Cardiac septum (tissue), 1 donor: Measurements from ENCODE around the gene SLC25A15. TPM values are rescaled to one million over a fixed set of nuclear protein-coding genes. Genes with fewer than 3 reads are reported as not detected.
"Not testable (repeated sequence)": the region's sequence is repeated elsewhere in the genome, so short reads cannot be mapped to it uniquely, and the experiment has no call there.

Experiments used
- DNase-seq: peaks from one replicate; pipeline ENCODE4 v3.0.0-alpha.2; 2020; ENCODE audit warnings: low spot score
- intact Hi-C: fragments of 100-400 bp; cut with DNase I; formaldehyde crosslinking; loops from one replicate; pipeline ENCODE4 v1.14.0; 2022
- total RNA-seq: library from RNA; stranded (reverse); fragmentation: NEBNext Ultra II Directional; extraction: Animal tissue kit (Norgen Biotek cat#: 25700); gene quantifications from one replicate; pipeline ENCODE4 v1.2.1, GENCODE V29; 2021
- donor health status: DM: no; HTN: no; CAD: no.

SLC25A15 gene
- total RNA-seq, 1 donor from 2014 or later: 4.4 TPM

DNA sequence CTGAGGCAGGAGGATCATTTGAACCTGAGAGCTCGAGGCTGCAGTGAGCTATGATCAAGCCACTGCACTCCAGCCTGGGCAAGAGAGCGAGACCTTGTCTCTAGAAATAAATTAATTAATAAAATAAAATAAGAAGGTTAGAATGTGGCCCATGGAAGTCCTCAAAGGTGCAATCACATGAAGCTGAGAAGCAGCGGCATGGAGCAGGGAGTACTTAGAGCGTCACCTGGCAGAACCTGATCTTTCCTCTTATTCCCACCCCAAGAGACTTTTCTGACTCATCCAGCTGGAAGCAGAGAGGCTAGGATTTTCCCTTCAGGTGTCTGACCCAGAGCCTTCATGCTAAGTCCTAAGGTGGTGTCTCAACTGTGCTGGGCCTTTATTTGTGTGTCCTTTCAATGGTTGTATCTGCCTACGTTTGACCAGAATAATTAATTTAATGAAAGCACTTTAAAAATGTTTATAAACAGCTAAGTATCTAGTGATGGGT lies 9.6 kb upstream of the SLC25A15 start:
- intact Hi-C loops: loop anchor here (10.0 kb wide), 1 partner anchor 145 kb away; no protein-coding TSS in a partner anchor
- no peak for DNase-seq

DNA sequence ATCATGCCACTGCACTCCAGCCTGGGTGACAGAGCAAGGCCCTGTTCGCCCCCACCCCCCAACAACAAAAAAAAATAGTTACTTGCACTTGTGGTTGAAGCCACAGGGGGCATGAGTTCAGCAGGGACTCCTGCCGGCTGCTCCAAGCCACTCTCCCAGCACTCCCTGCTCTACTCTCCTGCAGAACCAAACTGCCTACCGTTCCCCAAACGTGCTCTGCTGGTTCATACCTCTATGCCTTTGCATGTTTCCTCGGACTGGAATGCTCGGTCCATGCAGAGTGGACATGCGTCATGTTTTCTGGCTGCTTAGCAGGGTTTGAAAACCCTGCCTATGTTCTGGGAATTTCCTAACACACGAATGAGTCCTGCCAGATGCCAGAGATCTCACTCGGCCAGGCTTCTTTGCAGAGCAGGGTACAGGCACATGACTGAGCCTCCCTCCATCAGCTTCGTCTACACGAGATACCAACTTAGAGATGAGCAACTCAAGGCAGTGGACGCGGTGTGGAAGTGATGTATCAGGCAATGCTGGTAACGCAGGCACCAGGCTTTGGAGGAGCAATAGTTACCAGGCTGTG lies 8.5 kb upstream of the SLC25A15 start:
- intact Hi-C loops: loop anchor here (10.0 kb wide), 1 partner anchor 144 kb away; no protein-coding TSS in a partner anchor
- no peak for DNase-seq

DNA sequence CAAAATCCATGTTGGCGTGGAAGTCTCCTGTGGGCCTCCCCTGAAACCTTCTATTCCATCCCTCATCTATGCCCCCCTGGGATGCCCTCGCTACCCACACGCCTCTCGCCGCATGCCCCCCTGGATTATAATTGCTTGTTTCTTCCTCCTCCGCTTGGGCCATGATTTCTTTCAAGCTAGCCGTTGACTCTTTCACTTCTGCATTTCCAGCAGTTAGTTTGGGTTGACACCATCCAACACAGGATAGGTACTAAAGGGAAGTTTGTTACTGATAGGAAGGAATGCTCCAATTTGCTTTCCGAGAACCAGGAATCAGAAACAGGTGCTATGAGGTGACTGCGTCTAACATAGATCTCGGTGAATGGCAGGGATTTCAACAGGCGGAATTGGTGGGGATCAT lies 7.7 kb upstream of the SLC25A15 start:
- intact Hi-C loops: loop anchor here (10.0 kb wide), 1 partner anchor 143 kb away; no protein-coding TSS in a partner anchor

DNA sequence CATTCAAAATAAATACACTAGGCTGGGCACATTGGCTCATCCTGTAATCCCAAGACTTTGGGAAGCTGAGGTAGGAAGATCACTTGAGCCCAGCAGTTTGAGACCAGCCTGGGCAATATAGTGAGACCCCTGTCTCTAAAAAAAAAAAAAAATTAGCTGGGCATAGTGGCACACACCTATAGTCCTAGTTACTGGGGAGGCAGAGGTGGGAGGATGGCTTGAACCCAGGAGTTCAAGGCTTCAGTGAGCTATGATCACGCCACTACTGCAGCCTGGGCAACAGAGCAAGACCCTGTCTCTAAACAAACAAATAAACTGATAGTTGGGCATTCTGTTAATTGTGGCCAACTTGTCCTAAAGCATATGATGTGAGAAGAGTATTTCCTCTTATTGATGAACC lies 6.4 kb upstream of the SLC25A15 start:
- intact Hi-C loops: loop anchor here (10.0 kb wide), 1 partner anchor 142 kb away; no protein-coding TSS in a partner anchor
- DNase-seq: not testable (repeated sequence)

More for the DNA sequence above, 7.7 kb upstream of the SLC25A15 start:
- DNase-seq: no peak

DNA sequence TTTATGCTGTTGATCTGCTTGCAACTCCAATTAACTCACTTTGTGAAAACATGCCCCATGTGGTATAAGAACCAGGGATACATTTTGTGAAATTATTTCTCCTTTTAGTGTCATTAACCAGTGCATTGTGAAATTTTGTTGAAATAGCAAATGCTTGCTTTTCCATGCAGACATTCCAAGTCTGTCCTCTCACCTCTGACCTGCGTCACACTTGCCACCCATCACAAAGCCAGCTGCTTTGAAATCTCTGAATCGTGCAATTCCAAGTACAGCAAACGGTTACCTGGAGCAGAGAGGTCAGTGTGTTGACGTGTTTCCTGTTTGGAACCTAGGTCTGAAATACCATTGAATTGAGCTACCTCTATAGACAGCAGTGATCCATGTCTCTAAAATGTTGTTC lies 4.9 kb upstream of the SLC25A15 start:
- intact Hi-C loops: loop anchor here (10.0 kb wide), 1 partner anchor 140 kb away; no protein-coding TSS in a partner anchor
- DNase-seq: no peak

DNA sequence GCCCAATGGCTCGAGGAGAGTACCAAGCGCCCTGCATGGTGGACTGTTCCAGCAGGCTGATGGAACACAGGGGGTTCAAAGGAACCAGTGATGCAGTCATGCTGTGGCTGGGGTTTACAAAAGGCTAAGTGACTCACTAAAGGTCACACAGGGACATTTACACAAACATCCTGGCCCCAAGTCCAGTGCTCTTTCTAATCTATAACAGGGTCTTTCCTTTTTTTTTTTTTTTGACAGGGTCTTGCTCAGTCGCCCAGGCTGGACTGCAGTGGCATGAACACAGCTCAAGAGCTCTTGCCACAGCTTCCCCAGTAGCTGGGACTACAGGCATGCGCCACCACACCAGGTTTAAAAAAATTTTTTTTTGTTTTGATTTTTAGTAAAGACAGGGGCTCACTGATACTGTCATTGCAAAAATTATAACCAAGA lies 2.8 kb upstream of the SLC25A15 start:
- intact Hi-C loops: loop anchor here (10.0 kb wide), 1 partner anchor 138 kb away; no protein-coding TSS in a partner anchor
- DNase-seq: no peak

DNA sequence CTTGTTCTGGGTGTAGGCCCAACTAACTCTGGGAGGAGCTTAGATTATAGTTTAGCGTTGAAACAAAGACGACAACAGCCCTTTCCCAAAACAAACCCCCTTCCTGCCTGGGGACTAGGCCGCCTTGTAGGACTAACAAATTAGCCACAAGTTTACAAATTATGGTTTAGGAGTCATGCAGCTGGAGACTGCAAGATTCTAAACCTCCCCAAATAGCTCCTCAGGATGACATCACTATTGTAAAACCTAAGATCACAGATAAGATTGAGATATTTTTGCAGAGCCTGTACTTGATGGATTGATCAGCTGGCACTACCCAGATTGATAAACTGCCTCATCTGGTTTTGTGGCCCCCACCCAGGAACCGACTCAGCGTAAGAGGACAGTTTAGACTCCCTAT lies 2.3 kb upstream of the SLC25A15 start:
- intact Hi-C loops: loop anchor here (10.0 kb wide), 1 partner anchor 138 kb away; no protein-coding TSS in a partner anchor
- no peak for DNase-seq

DNA sequence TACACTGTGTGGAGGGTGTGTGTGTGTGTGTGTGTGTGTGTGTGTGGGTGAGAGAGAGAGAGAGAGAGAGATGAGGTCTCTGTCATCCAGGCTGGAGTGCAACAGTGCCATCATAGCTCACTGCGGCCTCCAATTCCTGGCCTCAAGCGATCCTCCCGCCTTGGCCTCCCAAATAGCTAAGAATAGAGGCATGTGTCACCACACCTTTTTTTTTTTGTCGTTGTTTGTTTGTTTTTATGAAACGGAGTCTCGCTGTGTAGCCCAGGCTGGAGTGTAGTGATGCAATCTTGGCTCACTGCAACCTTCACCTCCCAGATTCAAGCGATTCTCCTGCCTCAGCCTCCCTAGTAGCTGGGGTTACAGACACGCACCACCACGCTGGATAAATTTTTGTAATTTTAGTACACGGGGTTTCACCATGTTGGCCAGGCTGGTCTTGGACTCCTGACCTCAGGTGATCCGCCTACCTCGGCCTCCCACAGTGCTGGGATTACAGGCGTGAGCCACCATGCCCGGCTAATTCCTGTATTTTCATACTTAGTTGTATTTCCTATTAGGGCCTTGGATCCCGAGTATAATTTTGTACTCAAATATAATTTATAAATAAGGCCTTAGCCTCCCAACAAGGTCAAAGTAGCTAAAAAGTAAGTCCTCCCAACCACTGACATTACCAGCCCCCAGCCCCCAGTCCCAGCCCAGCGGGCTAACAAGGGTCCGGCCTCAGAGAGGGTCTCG lies 704 bp upstream of the SLC25A15 start:
- not testable (repeated sequence) for DNase-seq
- intact Hi-C loops: loop anchor here (2.0 to 10.0 kb wide), 2 partner anchors 136 to 274 kb away; no protein-coding TSS in a partner anchor

DNA sequence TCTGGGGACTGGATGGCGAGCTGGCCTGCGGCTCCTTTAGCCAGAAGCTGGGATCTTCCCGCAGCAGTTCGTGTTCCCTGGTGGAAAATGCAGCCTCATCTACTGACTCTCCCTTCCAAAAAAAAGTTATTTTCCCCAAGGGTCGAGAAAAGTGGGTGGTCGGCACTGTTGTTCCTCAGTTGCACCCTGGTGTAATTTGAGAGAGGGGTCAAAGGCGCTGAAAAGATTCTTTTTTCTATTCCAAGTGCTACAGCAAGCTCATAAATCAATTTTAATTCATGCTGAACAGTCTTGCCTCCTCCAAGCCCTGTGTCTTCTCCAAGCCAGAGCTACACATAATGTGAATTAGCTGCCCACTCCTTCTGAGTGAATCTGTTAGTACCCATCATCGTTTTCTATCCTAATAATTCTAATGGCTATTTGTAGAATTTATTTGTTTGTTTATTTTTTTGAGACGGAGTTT lies 774 bp downstream of the SLC25A15 start:
- intact Hi-C loops: no loop called here
- DNase-seq: no peak

DNA sequence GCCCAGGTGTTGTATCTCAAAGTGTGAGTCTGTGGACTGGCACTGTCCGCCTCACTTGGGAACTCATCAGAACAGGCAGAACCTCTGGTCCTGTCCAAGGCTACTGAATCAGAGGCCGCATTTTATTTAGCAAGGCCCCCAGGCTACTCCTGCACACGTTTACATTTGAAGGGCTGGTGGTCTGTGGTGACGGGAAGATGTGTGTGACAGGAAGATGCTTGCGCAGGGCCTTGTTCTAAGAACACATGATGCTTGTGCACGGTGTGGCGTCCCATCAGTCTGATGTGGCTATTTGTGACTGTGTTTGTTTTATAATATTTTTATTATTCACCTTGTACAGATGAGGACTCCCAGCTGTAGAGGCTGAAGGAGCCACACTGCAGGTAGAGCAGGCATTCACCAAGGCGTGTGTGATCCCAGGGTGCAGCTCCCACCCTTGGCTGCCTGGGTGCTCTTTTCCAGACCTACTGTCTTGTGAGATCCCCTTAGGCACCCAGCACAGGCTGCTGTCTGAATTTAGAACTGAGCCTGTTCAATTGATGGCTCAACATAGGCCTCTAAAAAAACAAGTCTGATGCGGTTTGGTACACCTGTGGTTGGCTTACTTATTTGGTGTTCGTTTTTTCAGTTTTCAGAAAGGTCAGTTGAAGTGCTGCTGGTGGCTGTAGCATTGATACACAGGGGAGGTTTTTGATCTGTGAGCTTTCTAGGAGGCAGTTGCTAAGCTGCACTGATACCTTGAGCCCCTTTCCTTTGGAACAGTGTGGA lies 3.1 kb downstream of the SLC25A15 start:
- intact Hi-C loops: no loop called here
- no peak for DNase-seq

DNA sequence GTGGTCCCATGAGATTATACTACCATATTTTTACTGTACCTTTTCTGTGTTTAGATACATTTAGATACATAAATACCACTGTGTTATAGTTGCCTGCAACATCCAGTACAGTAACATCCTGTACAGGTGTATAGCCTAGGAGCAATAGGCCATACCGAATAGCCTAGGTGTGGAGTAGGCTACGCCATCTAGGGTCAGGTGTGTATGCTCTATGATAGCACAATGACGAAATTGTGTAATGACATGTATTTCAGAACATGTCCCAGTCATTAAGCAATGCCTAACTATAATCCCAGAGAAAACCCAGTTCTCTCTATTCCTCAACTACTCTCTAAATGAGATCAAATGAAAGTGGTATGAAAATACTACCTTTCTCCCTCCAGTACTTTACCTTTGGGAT lies 3.9 kb downstream of the SLC25A15 start:
- intact Hi-C loops: no loop called here

DNA sequence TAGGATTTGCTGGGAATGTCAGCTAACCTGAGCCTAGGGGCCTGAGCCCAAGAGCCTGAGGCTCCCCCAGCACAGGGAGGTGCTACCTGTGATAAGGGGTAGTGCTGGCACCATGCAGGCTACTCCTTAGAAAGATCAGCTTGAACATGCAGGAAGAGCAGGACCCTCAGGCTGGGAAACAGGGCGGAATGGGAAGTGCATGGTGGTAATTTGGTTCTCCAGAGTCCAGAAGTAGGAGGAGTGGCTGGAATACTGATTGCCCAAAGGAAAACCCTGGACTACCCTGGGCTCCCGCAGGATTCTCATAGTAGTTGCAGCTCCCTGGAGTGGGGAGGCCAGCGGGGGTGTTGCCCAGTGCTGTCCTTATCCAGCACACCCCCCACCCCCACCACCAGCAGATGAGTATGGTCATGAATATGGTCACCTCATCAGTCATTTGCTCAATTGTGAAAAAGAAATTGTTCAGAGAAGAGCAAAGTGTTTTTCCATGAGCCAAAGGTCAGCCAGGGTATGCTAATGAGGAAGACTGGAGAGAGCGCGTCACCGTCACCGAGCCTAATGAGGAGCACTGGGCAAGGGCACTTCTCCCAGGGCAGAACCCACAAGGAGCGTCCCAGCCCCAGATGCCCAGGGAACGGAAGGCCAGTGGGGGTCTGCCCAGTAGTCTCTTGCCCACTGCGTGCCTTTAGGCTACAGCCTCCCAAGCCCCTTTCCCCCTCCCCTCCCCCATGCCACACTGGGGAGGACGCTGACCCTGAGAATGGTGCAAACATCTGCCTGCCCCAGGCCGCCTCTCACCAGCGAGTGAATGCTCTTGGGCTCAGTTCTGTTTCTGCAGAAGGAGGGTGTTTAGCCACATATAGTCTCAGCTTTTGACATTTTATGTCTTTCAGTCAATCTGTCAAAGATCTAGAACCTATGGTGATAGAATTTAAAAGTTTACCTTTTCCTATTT lies 5.3 kb downstream of the SLC25A15 start:
- no peak for DNase-seq
- intact Hi-C loops: no loop called here

More for the DNA sequence above, 3.9 kb downstream of the SLC25A15 start:
- no peak for DNase-seq

DNA sequence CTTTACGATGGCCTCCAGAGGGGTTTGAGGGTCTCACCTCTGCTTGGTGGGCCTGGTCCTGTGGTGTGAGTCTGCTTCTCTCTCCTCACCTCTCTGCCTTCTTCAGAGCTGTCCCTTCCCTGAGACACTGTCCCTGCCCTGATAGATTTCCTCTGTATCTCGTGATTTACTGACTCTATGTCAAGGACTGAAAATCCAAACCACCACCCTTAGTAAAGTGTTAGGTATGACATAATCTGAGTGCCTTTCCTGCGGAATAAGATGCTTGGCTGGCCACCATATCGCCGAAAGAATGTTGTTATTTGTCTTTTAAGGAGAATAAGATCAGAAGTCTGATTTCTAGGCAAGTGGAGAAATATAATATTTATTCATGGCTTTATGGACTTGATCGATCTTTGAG lies 7.2 kb downstream of the SLC25A15 start:
- intact Hi-C loops: no loop called here
- no peak for DNase-seq

DNA sequence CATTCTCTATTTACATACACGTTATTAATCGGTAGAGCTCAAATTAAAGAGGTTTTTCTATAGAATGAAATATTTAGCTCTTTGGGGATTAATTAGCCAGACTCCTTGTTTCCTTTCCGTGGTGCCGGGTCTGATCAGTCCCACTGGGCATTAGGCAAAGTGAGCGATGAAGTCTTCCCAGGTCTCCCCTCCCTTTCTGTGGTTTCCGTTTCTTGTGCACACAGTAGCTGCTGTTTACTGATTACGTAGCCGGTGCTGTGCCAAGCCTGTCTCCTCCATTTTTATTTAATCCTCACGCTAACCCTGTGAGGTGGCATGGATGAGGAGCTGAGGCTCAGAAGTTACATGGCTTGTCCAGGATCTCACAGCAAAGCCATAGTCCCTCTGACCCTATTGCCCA lies 9.0 kb downstream of the SLC25A15 start:
- intact Hi-C loops: no loop called here
- DNase-seq: no peak

DNA sequence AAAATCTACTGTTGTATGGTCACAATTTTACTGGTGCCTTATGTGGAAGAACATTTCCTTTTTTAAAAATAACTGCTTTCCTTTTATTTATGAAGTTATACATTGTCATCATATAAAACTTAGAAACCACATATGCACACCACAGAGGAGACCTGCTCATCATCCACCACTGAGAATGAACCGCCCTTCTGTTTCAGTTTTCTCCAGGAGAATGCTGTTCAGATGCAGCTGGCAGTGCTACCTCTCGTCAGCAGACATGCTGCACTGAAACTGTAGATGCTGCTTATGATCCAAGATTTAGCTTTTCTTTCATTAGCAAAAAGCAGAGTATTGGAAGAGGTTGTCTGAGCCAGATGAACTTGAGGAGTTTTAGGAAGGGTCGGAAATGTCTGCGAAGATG lies 10.1 kb downstream of the SLC25A15 start:
- intact Hi-C loops: no loop called here
- no peak for DNase-seq

DNA sequence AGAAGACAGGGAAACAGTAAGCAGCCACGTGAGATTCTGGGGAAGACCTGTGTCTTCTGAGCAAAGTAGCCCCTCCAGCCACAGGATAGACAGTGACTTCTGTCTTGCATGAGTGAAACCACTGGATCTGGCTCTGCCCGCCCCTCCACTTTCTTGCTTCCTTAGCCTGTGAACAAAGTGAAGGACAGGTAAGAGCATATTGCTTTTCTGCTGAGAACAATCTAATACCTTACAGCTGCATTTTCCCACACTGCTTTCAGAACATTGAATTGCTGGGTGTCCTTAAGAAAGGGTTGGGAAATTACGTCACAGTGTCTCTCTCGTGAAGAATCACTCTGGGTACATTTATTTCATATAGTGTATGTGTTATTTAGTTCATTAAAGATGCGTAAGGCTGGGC lies 11.1 kb downstream of the SLC25A15 start:
- no peak for DNase-seq
- intact Hi-C loops: no loop called here

DNA sequence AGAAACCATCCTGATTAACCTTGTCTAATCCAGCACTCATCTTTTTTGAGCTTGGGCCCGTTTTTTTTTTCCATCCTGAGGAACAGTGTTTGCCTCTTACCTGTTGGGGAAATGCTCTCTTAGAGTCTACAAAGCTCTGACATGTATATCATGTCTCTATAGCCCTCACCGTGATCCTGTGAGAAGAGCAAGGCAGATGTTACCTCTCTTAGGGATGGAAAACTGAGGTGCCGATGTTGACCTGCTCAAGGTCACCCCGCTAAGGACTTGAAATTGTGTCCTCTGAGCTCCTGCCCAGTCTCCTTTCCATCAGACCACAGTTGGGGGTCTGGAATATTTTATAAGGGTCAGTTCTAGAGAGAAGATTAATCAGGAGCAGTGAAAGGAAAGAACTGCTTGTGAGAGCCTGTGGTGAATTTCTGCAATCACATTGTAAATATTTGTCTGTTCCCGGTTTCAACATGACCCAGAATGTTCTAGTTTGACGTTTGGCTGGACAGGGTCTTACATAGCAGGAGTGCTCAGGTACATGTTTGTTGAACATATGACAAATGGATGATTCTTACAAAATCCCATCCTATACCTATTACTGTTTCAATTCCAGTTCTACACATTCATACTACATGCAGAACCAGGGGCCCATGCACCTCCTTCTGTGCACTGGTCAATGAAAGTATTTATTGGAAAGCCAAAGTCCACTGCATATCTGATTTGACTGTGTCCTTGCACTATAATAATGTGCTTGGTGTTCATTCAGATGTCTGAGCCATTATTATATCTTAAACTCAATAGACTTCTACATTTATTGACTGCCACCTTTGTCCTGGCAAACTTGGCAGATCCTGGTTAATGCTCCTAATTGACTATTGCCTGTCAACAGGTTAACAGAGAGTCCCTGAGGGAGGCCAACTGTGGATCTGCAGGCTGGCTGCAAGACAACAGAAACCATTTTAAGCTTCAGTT lies 12.1 kb downstream of the SLC25A15 start:
- intact Hi-C loops: no loop called here
- DNase-seq: no peak

DNA sequence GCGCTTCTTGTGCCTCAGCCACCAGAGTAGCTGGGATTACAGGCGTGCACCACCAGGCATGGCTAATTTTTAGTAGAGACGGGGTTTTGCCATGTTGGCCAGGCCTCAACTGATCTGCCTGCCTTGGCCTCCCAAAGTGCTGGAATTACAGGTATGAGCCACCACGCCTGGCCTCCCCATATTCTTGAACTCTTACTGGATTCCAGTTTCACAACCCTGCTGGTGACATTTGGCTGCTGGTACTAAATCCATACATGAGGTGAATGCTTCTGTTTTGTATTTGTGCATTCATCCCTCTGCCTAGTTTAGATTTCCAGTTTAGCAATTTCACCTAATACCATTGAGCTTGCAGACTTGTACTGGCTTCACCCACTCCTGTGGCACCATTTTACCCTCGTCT lies 13.9 kb downstream of the SLC25A15 start:
- intact Hi-C loops: no loop called here
- no peak for DNase-seq
